Astrocyte (in vitro differentiated cells and primary cell): ENCODE results near the gene PEX16. TPM values are rescaled to one million over a fixed set of nuclear protein-coding genes. Genes with fewer than 3 reads are reported as not detected.

Experiments used
- DNase-seq: peaks from one replicate; pipeline ENCODE4 v3.0.0-alpha.2; 2010; ENCODE audit warnings: low read depth
- FAIRE-seq: peaks from 2 replicates; lab custom pipeline; 2011; peaks lifted over from hg19 to GRCh38; lab: Jason Lieb, UNC
- H2AFZ ChIP-seq: 2 replicates; pipeline ENCODE4 v1.6.0; 2012; ENCODE audit warnings: low read depth, low read length, inconsistent platforms
- H3K27ac ChIP-seq: 2 replicates; pipeline ENCODE4 v1.5.1; 2011; ENCODE audit warnings: low read depth, low read length, inconsistent platforms
- H3K27me3 ChIP-seq: 2 replicates; pipeline ENCODE4 v1.6.0; 2011; ENCODE audit warnings: low read length, inconsistent platforms; ENCODE audit not compliant: insufficient read depth
- H3K36me3 ChIP-seq: 2 replicates; pipeline ENCODE4 v1.5.1; 2011; ENCODE audit warnings: low read length, inconsistent platforms; ENCODE audit not compliant: insufficient read depth
- H3K4me1 ChIP-seq: 2 replicates; pipeline ENCODE4 v1.5.1; 2011; ENCODE audit warnings: low read length, inconsistent platforms; ENCODE audit not compliant: insufficient read depth
- H3K4me2 ChIP-seq: 2 replicates; pipeline ENCODE4 v1.6.0; 2012; ENCODE audit warnings: low read length, inconsistent platforms
- H3K4me3 ChIP-seq: 2 replicates; pipeline ENCODE4 v1.5.1; 2011; ENCODE audit warnings: low read depth, mild to moderate bottlenecking, low read length, inconsistent platforms; ENCODE audit not compliant: insufficient read depth
- H3K79me2 ChIP-seq: 2 replicates; pipeline ENCODE4 v1.6.0; 2012; ENCODE audit warnings: mild to moderate bottlenecking, low read length, inconsistent platforms; ENCODE audit not compliant: insufficient read depth
- H3K9ac ChIP-seq: 2 replicates; pipeline ENCODE4 v1.6.0; 2012; ENCODE audit warnings: mild to moderate bottlenecking, low read length, inconsistent platforms
- H3K9me3 ChIP-seq: 2 replicates; pipeline ENCODE4 v1.5.1; 2012; ENCODE audit warnings: low read depth, mild to moderate bottlenecking, low read length, inconsistent platforms; ENCODE audit not compliant: insufficient read depth
- H4K20me1 ChIP-seq: 2 replicates; pipeline ENCODE4 v1.6.0; 2012; ENCODE audit warnings: low read length, inconsistent platforms; ENCODE audit not compliant: insufficient read depth
- H3K27ac Mint-ChIP-seq: one replicate; pipeline ENCODE4 v1.8.0; 2021; ENCODE audit warnings: mild to moderate bottlenecking, mixed read lengths; ENCODE audit not compliant: unreplicated experiment
- H3K27me3 Mint-ChIP-seq: one replicate; pipeline ENCODE4 v1.8.0; 2021; ENCODE audit warnings: low read depth, mixed read lengths; ENCODE audit not compliant: unreplicated experiment
- H3K36me3 Mint-ChIP-seq: one replicate; pipeline ENCODE4 v1.8.0; 2021; ENCODE audit warnings: low read depth, mixed read lengths; ENCODE audit not compliant: unreplicated experiment
- H3K4me1 Mint-ChIP-seq: one replicate; pipeline ENCODE4 v1.8.0; 2021; ENCODE audit warnings: low read depth, mixed read lengths; ENCODE audit not compliant: unreplicated experiment
- H3K4me3 Mint-ChIP-seq: one replicate; pipeline ENCODE4 v1.8.0; 2021; ENCODE audit warnings: mild to moderate bottlenecking, moderate library complexity, mixed read lengths; ENCODE audit not compliant: unreplicated experiment
- H3K9me3 Mint-ChIP-seq: one replicate; pipeline ENCODE4 v1.8.0; 2021; ENCODE audit warnings: mild to moderate bottlenecking, mixed read lengths; ENCODE audit not compliant: unreplicated experiment
- EZH2 ChIP-seq: IDR thresholded peaks from 2 replicates; pipeline ENCODE4 v1.6.1; 2012; ENCODE audit warnings: mild to moderate bottlenecking, low read length, inconsistent platforms; ENCODE audit not compliant: insufficient read depth
- total RNA-seq: library from RNA; stranded (reverse); gene quantifications from 2 replicates; pipeline ENCODE4 v1.2.1, GENCODE V29; 2021
- TF ChIP-seq, protein P1 (sequence below): IDR thresholded peaks from 2 replicates; pipeline ENCODE4 v1.5.1; 2011; ENCODE audit warnings: low read depth, mild to moderate bottlenecking, inconsistent platforms, low read length, moderate library complexity; ENCODE audit not compliant: insufficient read depth

Gene PEX16
- total RNA-seq, 1 donor from 2014 or later = 25.9 TPM

DNA sequence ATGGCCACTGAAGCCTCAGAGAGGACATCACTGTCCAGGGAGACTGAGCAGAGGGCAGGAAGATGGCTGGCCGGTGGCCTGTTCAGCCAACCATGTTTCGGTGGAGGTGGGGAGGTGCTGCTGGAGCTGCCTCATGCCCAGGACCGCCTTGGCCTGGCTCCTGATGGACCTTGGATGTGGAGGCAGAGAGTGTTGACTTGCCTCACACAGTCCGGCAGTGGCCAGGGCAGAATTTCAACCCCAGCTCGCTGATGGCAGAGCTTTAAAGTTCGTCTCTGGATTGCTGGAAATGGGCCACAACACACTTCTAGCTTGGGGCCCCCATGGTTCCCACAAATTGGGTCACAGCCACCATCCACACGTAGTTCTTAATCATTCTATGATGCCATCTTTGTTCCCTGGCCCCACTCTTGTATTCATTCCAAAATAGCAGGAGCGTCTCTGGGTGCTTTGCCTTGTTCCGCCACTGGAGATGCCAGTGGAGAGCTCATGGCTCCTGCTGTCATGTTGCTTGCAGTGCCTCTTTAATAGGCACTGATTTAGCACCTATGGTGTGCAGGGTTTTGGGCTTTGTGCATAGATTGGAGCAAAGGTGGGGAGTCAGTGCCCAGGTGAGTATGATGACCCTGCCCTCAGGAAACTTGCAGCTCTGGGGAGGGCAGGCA, 26.7 kb downstream of the PEX16 start:
- Mint-ChIP-seq H3K36me3 (peaks cover 3% of the 10 kb centered on the region), H3K27ac (peak overlapping the region; percentile 9), H3K4me1 (no peaks in the 10 kb centered on the region), H3K27me3 (peaks cover 43% of the 10 kb centered on the region), H3K9me3 (no peaks in the 10 kb centered on the region), H3K4me3 (no peak overlapping the region)
- no peak overlapping the region for H3K27ac ChIP-seq
- FAIRE-seq (no peak), DNase-seq (no peak)
- H3K4me1 ChIP-seq = no peaks in the 10 kb centered on the region
- H2AFZ ChIP-seq = no peak overlapping the region
- no peaks in the 10 kb centered on the region for H3K9me3 ChIP-seq
- H3K4me3 ChIP-seq = no peak overlapping the region
- no peaks in the 10 kb centered on the region for H3K36me3 ChIP-seq
- peaks cover 2% of the 10 kb centered on the region for H3K27me3 ChIP-seq
- no peak overlapping the region for H3K4me2 ChIP-seq
- no peak overlapping the region for H3K9ac ChIP-seq
- TF ChIP-seq EZH2 = no peak
- TF ChIP-seq, protein P1, sequence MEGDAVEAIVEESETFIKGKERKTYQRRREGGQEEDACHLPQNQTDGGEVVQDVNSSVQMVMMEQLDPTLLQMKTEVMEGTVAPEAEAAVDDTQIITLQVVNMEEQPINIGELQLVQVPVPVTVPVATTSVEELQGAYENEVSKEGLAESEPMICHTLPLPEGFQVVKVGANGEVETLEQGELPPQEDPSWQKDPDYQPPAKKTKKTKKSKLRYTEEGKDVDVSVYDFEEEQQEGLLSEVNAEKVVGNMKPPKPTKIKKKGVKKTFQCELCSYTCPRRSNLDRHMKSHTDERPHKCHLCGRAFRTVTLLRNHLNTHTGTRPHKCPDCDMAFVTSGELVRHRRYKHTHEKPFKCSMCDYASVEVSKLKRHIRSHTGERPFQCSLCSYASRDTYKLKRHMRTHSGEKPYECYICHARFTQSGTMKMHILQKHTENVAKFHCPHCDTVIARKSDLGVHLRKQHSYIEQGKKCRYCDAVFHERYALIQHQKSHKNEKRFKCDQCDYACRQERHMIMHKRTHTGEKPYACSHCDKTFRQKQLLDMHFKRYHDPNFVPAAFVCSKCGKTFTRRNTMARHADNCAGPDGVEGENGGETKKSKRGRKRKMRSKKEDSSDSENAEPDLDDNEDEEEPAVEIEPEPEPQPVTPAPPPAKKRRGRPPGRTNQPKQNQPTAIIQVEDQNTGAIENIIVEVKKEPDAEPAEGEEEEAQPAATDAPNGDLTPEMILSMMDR = no peak
- H4K20me1 ChIP-seq = no peaks in the 10 kb centered on the region
- H3K79me2 ChIP-seq = no peaks in the 10 kb centered on the region

DNA sequence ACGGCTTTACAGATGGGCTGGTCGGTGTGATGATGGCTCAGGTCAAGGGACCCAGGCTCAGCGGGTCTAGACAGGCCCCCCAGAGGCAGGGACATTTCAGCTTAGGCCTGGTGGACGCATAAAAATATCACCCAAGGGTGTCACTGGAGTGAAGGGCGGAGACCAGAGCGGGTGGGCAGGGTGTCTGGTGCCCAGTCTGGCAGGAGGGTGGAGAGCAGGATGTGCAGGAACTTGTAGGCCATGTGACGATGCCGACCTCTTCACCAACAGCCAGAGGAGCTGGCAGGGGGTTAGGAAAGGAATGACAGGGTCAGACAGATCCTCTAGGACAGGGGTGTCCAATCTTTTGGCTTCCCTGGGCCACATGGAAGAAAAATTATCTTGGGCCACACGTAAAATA, 27.7 kb downstream of the PEX16 start:
- Histone ChIP-seq H3K9me3 (no peaks in the 10 kb centered on the region), H3K4me2 (no peak overlapping the region), H3K4me1 (peaks cover 4% of the 10 kb centered on the region), H3K4me3 (no peak overlapping the region), H4K20me1 (peaks cover 3% of the 10 kb centered on the region), H3K9ac (no peak overlapping the region), H3K27ac (no peak overlapping the region), H2AFZ (no peak overlapping the region), H3K79me2 (no peaks in the 10 kb centered on the region), H3K27me3 (peaks cover 4% of the 10 kb centered on the region), H3K36me3 (no peaks in the 10 kb centered on the region)
- Mint-ChIP-seq H3K9me3 (no peaks in the 10 kb centered on the region), H3K27me3 (peaks cover 40% of the 10 kb centered on the region), H3K4me3 (no peak overlapping the region), H3K27ac (no peak overlapping the region), H3K36me3 (peaks cover 6% of the 10 kb centered on the region), H3K4me1 (no peaks in the 10 kb centered on the region)
- no peak for TF ChIP-seq EZH2
- TF ChIP-seq, protein P1 = no peak
- no peak for DNase-seq
- no peak for FAIRE-seq

DNA sequence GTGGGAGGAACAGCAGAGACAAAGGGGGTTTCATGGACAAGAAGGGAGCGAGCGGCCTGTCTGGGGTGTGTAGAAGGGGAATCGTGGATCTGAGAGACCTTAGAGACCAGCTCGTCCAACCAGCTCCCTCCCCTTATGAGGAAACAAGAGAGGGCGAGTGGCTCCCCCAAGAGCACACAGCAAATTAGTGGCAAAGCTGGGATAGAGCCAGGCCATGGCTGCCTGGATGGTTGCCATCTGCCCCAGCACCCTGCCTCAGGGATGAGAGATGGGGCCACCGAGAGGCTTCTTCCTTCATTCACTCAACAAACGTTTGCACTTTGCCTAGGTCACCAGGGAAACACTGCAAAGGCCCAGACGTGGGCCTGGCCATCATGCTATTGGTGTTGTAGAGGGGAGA, 28.1 kb downstream of the PEX16 start:
- no peak overlapping the region for H3K9ac ChIP-seq
- H3K9me3 Mint-ChIP-seq = no peaks in the 10 kb centered on the region
- H3K27ac ChIP-seq = no peak overlapping the region
- H3K27ac Mint-ChIP-seq = no peak overlapping the region
- H3K4me1 Mint-ChIP-seq = no peaks in the 10 kb centered on the region
- TF ChIP-seq EZH2 = no peak
- TF ChIP-seq, protein P1 = no peak
- H3K4me3 ChIP-seq = no peak overlapping the region
- FAIRE-seq (no peak), DNase-seq (no peak)
- H2AFZ ChIP-seq = no peak overlapping the region
- H3K27me3 ChIP-seq = peaks cover 4% of the 10 kb centered on the region
- peaks cover 40% of the 10 kb centered on the region for H3K27me3 Mint-ChIP-seq
- no peaks in the 10 kb centered on the region for H3K36me3 ChIP-seq
- H3K9me3 ChIP-seq = no peaks in the 10 kb centered on the region
- H3K4me1 ChIP-seq = peaks cover 4% of the 10 kb centered on the region
- no peak overlapping the region for H3K4me3 Mint-ChIP-seq
- no peak overlapping the region for H3K4me2 ChIP-seq
- peaks cover 7% of the 10 kb centered on the region for H4K20me1 ChIP-seq
- H3K36me3 Mint-ChIP-seq = peaks cover 6% of the 10 kb centered on the region
- H3K79me2 ChIP-seq = no peaks in the 10 kb centered on the region
